ENCODE data around the gene FRMPD1.

DNA sequence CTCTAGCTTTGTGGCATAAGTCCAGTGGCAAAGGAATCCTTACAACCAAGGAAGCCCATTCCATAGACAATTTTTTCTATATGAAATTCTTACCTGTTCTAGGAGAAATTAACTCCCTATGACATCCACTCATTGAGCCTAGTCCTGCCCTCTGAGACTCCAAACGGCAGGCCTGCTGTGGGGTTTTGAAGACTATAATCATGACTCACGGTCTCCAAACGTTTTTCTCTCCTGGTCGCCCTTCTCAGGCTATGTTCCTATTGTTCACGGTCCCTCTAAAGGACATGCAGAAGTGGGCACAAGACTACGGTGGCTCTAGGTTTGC lies 133.5 kb downstream of the FRMPD1 start:
- TF ChIP-seq POLR2A (IDR thresholded peaks at IDR 0.05; ENCODE audit: low read length) (no peak), GATA1 (IDR thresholded peaks at IDR 0.05; ENCODE audit: low read depth, low read length) (no peak)

All from erythroblast (primary cell).